OCI-LY3 (cell line): Measurements from ENCODE around the gene FAM50A.

Experiments used
- EZH2phosphoT487 ChIP-seq: fragments of 200-600 bp; shearing (Covaris generic); IDR thresholded peaks from 2 replicates; pipeline ENCODE4 v1.6.1; 2018; ENCODE audit warnings: antibody characterized with exemption, mixed run types, low read depth
- TF ChIP-seq, protein P1 (sequence below): fragments of 200-600, 300-600 bp; sonication (generic); IDR thresholded peaks from 2 replicates; pipeline ENCODE4 v1.5.1; 2014; ENCODE audit warnings: antibody characterized with exemption, low read length, low read depth

DNA sequence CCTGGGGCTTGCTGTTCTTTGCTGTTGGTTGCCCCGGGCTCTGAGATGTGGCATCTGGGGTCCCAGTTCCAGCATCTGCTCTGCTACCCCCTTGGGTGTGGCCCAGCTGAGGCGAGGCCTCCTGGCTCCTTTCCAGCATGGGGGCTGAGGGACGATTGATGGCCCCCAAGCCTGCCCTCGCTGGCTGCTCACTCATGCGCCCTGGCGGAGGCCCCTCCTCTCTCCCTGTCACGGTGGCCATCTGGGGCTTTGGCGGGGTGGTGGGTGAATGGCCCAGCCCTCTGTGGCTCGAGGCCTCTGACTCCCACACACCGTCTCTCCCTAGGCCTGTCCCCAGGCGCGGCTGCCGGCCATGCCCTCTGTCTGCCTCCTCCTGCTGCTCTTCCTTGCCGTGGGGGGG, 15.9 kb downstream of the FAM50A start:
- TF ChIP-seq, protein P1, sequence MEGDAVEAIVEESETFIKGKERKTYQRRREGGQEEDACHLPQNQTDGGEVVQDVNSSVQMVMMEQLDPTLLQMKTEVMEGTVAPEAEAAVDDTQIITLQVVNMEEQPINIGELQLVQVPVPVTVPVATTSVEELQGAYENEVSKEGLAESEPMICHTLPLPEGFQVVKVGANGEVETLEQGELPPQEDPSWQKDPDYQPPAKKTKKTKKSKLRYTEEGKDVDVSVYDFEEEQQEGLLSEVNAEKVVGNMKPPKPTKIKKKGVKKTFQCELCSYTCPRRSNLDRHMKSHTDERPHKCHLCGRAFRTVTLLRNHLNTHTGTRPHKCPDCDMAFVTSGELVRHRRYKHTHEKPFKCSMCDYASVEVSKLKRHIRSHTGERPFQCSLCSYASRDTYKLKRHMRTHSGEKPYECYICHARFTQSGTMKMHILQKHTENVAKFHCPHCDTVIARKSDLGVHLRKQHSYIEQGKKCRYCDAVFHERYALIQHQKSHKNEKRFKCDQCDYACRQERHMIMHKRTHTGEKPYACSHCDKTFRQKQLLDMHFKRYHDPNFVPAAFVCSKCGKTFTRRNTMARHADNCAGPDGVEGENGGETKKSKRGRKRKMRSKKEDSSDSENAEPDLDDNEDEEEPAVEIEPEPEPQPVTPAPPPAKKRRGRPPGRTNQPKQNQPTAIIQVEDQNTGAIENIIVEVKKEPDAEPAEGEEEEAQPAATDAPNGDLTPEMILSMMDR: no peak
- TF ChIP-seq EZH2phosphoT487: no peak
